Adrenal gland (tissue), 12 donors: ENCODE data around the gene CCDC183. TPM values are rescaled to one million over a fixed set of nuclear protein-coding genes. Genes with fewer than 3 reads are reported as not detected.

Experiments
- DNase-seq, 7 donors: peaks; one replicate each; pipeline ENCODE4 v3.0.0-alpha.2; 2019 to 2020
- H3K27ac ChIP-seq, 5 donors: fragments of 200-600 bp; sonication (generic) in 4 of 5; 1 replicate in 3 of 5; 2 replicates in 2 of 5; pipeline versions ENCODE4 v1.5.1 to v1.8.0; 2016 to 2020; ENCODE audit warnings: mild to moderate bottlenecking in 1 of 5
- H3K27me3 ChIP-seq: fragments of 200-600 bp; 2 replicates; pipeline ENCODE4 v1.8.0; 2021
- H3K36me3 ChIP-seq, 2 donors: fragments of 200-600 bp; replicated peaks in 1 of 2; 1 replicate in 1 of 2; 2 replicates in 1 of 2; pipeline versions ENCODE4 v1.5.1 to v1.8.0; 2018 to 2022
- H3K4me1 ChIP-seq, 2 donors: fragments of 200-600 bp; replicated peaks in 1 of 2; 1 replicate in 1 of 2; 2 replicates in 1 of 2; pipeline versions ENCODE4 v1.5.1 to v1.8.0; 2018 to 2021
- H3K4me3 ChIP-seq, 4 donors: fragments of 200-600 bp; sonication (generic) in 3 of 4; one replicate each; pipeline ENCODE4 v1.5.1; 2016 to 2018
- H3K9me3 ChIP-seq, 3 donors: fragments of 200-600 bp; sonication (generic) in 1 of 3; replicated peaks in 1 of 3; 1 replicate in 2 of 3; 2 replicates in 1 of 3; pipeline versions ENCODE4 v1.5.1 to v1.8.0; 2016 to 2021
- POLR2A ChIP-seq, 2 donors: fragments of 450-650 bp; IDR thresholded peaks; one replicate each; pipeline ENCODE4 v1.6.1; 2017; ENCODE audit warnings: antibody characterized with exemption in 2 of 2, mild to moderate bottlenecking in 2 of 2, moderate library complexity in 1 of 2
- WGBS, 4 donors: extraction: QIAGEN DNeasy Blood & Tissue Kit in 2 of 4; methylation state at CpG; one replicate each; pipeline versions ENCODE4 v1.1.5 to v1.1.7; 2013 to 2017; 5-methylcytosine and 5-hydroxymethylcytosine counted together
- intact Hi-C, 2 donors: fragments of 100-400 bp; cut with DNase I; formaldehyde crosslinking; loops; one replicate each; pipeline versions ENCODE4 v1.14.1 to v1.15.0; 2022 to 2023
- polyA plus RNA-seq, 3 donors: library from polyadenylated mRNA; stranded (reverse); fragments of 200-250 nt in 2 of 3; fragments of 350-450 nt in 1 of 3; fragmentation: Illumina TruSeq in 1 of 3; extraction: RNeasy Lipid Tissue Mini Kit (QIAGEN cat#74804) in 1 of 3; gene quantifications; one replicate each; pipeline ENCODE4 v1.2.3, GENCODE V29; 2013 to 2014
- total RNA-seq, 9 donors: library from RNA; depleted of rRNA in 4 of 9; stranded (reverse); fragments of >200 nt in 4 of 9; fragments of 120-200 nt in 1 of 9; fragmentation: NEBNext Ultra II Directional in 1 of 9; extraction: Animal tissue kit (Norgen Biotek cat#: 25700) in 1 of 9; gene quantifications; one replicate each; pipeline versions ENCODE4 v1.1.0 to v1.2.4, GENCODE V29; 2013 to 2023
- TF ChIP-seq, protein P1 (sequence below), 6 experiments: fragments of 450-650 bp in 4 of 6; fragments of 200-600 bp in 2 of 6; sonication (generic) in 1 of 6; IDR thresholded peaks; 1 replicate in 5 of 6; 2 replicates in 1 of 6; pipeline versions ENCODE4 v1.5.1 to v1.8.0; 2016 to 2021; ENCODE audit warnings: antibody characterized with exemption in 6 of 6, mild to moderate bottlenecking in 2 of 6, moderate library complexity in 1 of 6
- donor health status: healthy with polysubstance abuse.
- donor health status: Bipolar disorder and iron deficiency.
- donor health status: DM: yes; HTN: yes; CAD: no.
- donor health status: DM: no; HTN: no; CAD: no.
- donor health status: DM: no; HTN: no; CAD: no.
- donor health status: DM: yes; HTN: yes; CAD: no.

The CCDC183 gene
- total and polyA plus RNA-seq, 12 donors, result 0.46 to 17.5 (median 1.8) TPM; not detected in 1

DNA sequence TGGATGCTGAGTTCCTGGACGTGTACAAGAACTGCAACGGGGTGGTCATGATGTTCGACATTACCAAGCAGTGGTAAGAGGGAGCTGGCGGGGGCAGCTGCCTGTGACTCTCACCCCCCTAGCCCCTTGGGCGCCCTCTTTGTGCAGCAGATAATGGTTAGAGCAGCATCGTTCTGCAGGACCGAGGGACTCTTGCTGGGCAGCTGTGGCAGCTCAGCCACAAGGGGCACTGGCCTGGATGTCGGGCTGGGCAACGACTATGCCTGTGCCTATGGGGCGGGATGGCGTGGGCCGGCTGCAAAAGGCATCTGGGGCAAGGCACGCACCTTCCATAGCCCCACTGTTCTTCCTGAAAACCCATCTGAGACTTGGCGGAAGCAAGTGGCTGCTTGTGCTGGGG is 33.3 kb downstream of the CCDC183 start:
- Histone ChIP-seq H3K4me1 (no peaks in the 10 kb centered on the region), H3K9me3 (no peaks in the 10 kb centered on the region), H3K27ac (no peak overlapping the region), H3K36me3 (peaks cover 0 to 69% of the 10 kb centered on the region in 2 donors), H3K27me3 (no peaks in the 10 kb centered on the region), H3K4me3 (no peak overlapping the region)
- 87 to 98% (median 93%) methylated on average over 11 to 14 of the region's 14 CpGs for WGBS, 4 donors
- DNase-seq, result peak in 1 of 7 donors; percentile 4
- intact Hi-C loops, result no loop called here
- TF ChIP-seq POLR2A (IDR thresholded peaks at IDR 0.05), result no peak
- TF ChIP-seq, protein P1, sequence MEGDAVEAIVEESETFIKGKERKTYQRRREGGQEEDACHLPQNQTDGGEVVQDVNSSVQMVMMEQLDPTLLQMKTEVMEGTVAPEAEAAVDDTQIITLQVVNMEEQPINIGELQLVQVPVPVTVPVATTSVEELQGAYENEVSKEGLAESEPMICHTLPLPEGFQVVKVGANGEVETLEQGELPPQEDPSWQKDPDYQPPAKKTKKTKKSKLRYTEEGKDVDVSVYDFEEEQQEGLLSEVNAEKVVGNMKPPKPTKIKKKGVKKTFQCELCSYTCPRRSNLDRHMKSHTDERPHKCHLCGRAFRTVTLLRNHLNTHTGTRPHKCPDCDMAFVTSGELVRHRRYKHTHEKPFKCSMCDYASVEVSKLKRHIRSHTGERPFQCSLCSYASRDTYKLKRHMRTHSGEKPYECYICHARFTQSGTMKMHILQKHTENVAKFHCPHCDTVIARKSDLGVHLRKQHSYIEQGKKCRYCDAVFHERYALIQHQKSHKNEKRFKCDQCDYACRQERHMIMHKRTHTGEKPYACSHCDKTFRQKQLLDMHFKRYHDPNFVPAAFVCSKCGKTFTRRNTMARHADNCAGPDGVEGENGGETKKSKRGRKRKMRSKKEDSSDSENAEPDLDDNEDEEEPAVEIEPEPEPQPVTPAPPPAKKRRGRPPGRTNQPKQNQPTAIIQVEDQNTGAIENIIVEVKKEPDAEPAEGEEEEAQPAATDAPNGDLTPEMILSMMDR (IDR thresholded peaks at IDR 0.05), result no peak

DNA sequence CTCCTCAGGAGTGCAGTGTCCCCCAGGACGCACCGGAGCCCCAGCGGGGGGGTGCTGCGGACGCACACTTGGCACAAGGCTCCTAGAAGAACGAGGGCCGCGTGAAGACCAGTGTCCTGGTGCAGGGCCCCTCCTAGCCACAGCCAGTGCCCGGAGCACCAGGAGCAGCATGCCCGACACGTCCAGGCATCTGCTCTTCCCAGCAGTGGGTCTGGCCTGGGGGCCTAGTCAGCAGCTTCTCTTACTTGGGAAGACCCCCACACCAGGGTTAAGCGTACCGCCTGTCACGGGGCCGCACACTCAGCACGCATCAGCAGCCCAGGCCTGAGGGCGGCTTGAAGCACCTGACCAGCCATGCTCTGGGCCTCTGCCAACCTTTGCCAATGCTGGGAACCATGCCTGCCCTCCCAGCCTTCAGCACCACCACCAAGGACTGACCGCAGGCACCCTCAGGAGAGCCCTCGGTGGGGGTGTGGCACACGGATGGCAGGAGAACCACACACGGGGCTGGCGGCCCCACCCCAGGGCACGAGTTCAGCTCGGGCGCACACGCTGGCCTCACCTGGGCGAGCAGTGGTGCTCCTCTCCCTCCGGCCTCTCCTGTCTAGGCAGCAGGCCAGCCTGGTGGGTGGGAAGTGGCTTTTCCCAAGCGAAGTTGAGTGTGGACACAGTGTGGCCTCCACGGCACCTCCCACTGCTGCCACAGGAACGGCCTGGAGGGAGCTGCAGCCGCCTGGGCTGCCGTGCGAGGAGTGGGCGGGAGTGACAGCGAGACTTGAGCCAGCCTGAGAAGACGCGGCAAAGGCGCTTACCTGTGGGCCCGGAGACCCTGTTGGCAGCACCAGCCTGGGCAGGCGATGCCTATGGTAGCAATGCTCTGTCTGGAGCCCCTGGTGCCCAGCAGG is 34.1 kb downstream of the CCDC183 start:
- intact Hi-C loops, result no loop called here
- H3K9me3 ChIP-seq, result no peaks in the 10 kb centered on the region
- no peaks in the 10 kb centered on the region for H3K27me3 ChIP-seq
- 89 to 95% (median 92%) methylated on average over 21 to 41 of the region's 41 CpGs for WGBS, 4 donors
- H3K4me1 ChIP-seq, result no peaks in the 10 kb centered on the region
- no peak overlapping the region for H3K27ac ChIP-seq
- TF ChIP-seq, protein P1 (IDR thresholded peaks at IDR 0.05), result no peak
- TF ChIP-seq POLR2A (IDR thresholded peaks at IDR 0.05), result no peak
- no peak overlapping the region for H3K4me3 ChIP-seq
- peak in 2 of 7 donors; percentile 6 to 18 for DNase-seq
- H3K36me3 ChIP-seq, result peaks cover 0 to 61% of the 10 kb centered on the region in 2 donors

DNA sequence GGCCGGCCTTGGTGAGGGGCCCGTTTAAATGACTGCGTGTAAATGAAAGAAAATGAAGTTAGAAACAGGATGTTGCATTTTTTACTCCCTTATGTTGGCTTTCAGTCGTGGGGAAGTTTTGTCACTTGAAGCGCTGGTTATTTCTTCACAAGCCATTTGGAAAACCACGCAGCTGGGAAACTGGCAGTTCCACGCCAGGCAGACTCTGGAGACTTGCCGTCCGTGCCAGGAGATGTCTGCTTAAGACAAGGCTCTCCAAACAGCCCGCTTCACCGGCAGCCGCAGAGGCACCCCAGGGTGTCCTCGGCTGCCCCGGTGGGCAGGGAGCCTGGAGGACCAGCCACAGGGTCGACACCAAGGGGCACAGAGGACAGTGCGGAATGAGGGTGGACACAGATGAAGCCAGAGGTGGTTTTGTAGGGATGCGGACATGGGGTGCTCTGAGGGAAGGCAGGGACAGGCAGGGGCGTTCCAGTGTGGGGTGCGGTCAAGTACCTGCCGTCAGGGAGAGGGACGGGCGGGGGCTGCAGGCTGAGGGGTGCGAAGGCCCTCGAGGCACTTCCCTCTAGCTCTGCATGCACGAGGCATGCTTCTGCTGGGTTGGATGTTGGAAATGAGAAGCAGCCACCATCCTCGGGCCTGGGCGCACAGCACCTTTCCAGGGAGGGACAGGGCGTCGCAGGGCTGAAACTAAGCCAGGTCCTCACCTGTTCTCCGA is 35.0 kb downstream of the CCDC183 start:
- no peaks in the 10 kb centered on the region for H3K9me3 ChIP-seq
- DNase-seq, result no peak
- H3K27me3 ChIP-seq, result no peaks in the 10 kb centered on the region
- intact Hi-C loops, result no loop called here
- 88 to 93% (median 90%) methylated on average over 22 to 30 of the region's 30 CpGs for WGBS, 4 donors
- H3K4me1 ChIP-seq, result no peaks in the 10 kb centered on the region
- H3K27ac ChIP-seq, result no peak overlapping the region
- TF ChIP-seq POLR2A (IDR thresholded peaks at IDR 0.05), result no peak
- TF ChIP-seq, protein P1 (IDR thresholded peaks at IDR 0.05), result no peak
- peaks cover 0 to 52% of the 10 kb centered on the region in 2 donors for H3K36me3 ChIP-seq
- H3K4me3 ChIP-seq, result no peak overlapping the region

DNA sequence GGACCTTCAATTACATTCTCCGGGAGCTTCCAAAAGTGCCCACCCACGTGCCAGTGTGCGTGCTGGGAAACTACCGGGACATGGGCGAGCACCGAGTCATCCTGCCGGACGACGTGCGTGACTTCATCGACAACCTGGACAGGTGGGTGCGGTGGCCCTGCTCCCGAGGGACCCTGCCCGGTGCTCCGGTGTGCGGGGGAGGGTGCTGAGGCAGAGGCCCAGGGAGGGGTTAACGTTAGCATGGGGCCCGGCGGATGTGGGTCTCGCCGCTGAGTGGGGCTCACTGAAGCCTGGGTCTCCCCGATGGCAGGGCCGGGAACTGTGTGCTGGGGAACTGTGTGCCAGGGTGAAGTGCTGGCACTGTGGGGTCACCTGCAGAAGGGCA is 35.6 kb downstream of the CCDC183 start:
- DNase-seq, result peak in 1 of 7 donors; percentile 6
- 86 to 98% (median 93%) methylated on average over 2 to 23 of the region's 23 CpGs for WGBS, 4 donors
- no peak overlapping the region for H3K4me3 ChIP-seq
- no peaks in the 10 kb centered on the region for H3K27me3 ChIP-seq
- intact Hi-C loops, result no loop called here
- H3K36me3 ChIP-seq, result peaks cover 0 to 46% of the 10 kb centered on the region in 2 donors
- TF ChIP-seq POLR2A (IDR thresholded peaks at IDR 0.05), result no peak
- TF ChIP-seq, protein P1 (IDR thresholded peaks at IDR 0.05), result no peak
- no peaks in the 10 kb centered on the region for H3K9me3 ChIP-seq
- no peaks in the 10 kb centered on the region for H3K4me1 ChIP-seq
- no peak overlapping the region for H3K27ac ChIP-seq
